Type B pancreatic cell (in vitro differentiated cells): Measurements from ENCODE around the gene VASN. TPM values are rescaled to one million over a fixed set of nuclear protein-coding genes. Genes with fewer than 3 reads are reported as not detected.
"Not testable (repeated sequence)": the region's sequence is repeated elsewhere in the genome, so short reads cannot be mapped to it uniquely, and the experiment has no call there.

Experiments
- DNase-seq: peaks from one replicate; pipeline ENCODE4 v3.0.0; 2021; ENCODE audit warnings: mixed read lengths; ENCODE audit not compliant: unreplicated experiment; ENCODE audit errors: extremely low spot score
- H3K27ac Mint-ChIP-seq: 2 replicates; pipeline ENCODE4 v1.8.0; 2021; ENCODE audit warnings: mild to moderate bottlenecking, mixed read lengths
- H3K27me3 Mint-ChIP-seq: 2 replicates; pipeline ENCODE4 v1.8.0; 2021; ENCODE audit warnings: mixed read lengths
- H3K36me3 Mint-ChIP-seq: 2 replicates; pipeline ENCODE4 v1.8.0; 2021; ENCODE audit warnings: mixed read lengths
- H3K4me1 Mint-ChIP-seq: one replicate; pipeline ENCODE4 v1.8.0; 2021; ENCODE audit warnings: mixed read lengths; ENCODE audit not compliant: unreplicated experiment
- H3K4me3 Mint-ChIP-seq: 2 replicates; pipeline ENCODE4 v1.8.0; 2021; ENCODE audit warnings: mild to moderate bottlenecking, mixed read lengths
- H3K9me3 Mint-ChIP-seq: 2 replicates; pipeline ENCODE4 v1.8.0; 2021; ENCODE audit warnings: mixed read lengths
- total RNA-seq: library from RNA; stranded (reverse); gene quantifications from 2 replicates; pipeline ENCODE4 v1.2.1, GENCODE V29; 2021; ENCODE audit warnings: low replicate concordance
- TF ChIP-seq, protein P1 (sequence below): fragments of 200-600 bp; sonication (generic); conservative IDR thresholded peaks from 2 replicates; pipeline ENCODE4 v1.5.0; 2021; ENCODE audit warnings: antibody characterized with exemption, mild to moderate bottlenecking

Gene VASN
- total RNA-seq, 1 donor from 2014 or later, result 29.0 TPM

DNA sequence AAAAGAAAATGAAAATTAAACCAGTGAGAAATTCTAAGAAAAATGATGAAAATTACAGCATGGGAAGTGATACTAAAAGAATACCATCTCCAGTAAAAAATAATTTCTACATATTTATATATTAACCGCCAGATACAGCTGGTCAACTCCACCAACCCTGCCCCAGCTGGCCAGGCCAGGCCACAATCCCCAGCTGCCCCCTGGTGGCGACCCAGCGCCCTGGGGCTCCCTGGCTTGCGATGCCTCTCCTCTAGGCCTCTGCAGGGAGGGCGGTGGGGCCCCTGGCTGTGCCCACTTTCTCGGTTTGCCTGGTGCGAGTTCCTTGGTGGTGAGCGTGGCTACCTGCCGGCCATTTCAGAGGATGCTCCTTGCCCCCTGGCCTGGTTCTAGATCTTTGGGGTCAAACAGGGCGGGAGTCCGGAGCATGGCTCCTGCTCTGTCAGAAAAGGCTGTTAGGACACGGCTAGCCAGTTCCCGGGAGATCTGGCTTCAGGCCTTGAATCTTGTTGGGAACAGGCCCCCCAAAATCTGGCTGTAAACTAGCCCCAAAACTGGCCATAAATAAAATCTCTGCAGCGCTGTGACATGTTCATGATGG is 41.3 kb upstream of the VASN start:
- Mint-ChIP-seq H3K9me3 (no peaks in the 10 kb centered on the region), H3K27me3 (no peaks in the 10 kb centered on the region), H3K36me3 (no peaks in the 10 kb centered on the region), H3K4me3 (no peak overlapping the region), H3K4me1 (peaks cover 14% of the 10 kb centered on the region), H3K27ac (peak overlapping the region; percentile 15)
- no peak for DNase-seq
- TF ChIP-seq, protein P1, sequence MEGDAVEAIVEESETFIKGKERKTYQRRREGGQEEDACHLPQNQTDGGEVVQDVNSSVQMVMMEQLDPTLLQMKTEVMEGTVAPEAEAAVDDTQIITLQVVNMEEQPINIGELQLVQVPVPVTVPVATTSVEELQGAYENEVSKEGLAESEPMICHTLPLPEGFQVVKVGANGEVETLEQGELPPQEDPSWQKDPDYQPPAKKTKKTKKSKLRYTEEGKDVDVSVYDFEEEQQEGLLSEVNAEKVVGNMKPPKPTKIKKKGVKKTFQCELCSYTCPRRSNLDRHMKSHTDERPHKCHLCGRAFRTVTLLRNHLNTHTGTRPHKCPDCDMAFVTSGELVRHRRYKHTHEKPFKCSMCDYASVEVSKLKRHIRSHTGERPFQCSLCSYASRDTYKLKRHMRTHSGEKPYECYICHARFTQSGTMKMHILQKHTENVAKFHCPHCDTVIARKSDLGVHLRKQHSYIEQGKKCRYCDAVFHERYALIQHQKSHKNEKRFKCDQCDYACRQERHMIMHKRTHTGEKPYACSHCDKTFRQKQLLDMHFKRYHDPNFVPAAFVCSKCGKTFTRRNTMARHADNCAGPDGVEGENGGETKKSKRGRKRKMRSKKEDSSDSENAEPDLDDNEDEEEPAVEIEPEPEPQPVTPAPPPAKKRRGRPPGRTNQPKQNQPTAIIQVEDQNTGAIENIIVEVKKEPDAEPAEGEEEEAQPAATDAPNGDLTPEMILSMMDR, result peak; percentile 96

DNA sequence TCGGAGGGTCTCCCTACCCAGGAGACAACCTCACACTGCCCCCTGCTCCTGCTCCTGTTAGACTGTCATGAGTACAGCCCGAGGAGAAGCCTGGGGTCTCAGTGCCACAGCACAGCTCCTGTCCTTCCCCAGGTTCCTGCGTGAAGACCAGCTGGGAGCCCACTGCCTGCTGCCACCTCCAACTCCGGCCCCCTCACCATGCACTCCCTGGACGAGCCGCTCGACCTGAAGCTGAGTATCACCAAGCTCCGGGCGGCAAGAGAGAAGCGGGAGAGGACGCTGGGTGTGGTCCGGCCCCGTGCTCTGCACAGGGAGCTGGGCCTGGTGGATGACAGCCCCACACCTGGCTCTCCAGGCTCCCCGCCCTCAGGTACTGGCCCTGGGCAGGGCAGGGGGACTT is 39.6 kb upstream of the VASN start:
- Mint-ChIP-seq H3K27me3 (no peaks in the 10 kb centered on the region), H3K27ac (no peak overlapping the region), H3K4me3 (no peak overlapping the region), H3K36me3 (no peaks in the 10 kb centered on the region), H3K9me3 (no peaks in the 10 kb centered on the region), H3K4me1 (peaks cover 14% of the 10 kb centered on the region)
- TF ChIP-seq, protein P1, result no peak
- DNase-seq, result no peak

DNA sequence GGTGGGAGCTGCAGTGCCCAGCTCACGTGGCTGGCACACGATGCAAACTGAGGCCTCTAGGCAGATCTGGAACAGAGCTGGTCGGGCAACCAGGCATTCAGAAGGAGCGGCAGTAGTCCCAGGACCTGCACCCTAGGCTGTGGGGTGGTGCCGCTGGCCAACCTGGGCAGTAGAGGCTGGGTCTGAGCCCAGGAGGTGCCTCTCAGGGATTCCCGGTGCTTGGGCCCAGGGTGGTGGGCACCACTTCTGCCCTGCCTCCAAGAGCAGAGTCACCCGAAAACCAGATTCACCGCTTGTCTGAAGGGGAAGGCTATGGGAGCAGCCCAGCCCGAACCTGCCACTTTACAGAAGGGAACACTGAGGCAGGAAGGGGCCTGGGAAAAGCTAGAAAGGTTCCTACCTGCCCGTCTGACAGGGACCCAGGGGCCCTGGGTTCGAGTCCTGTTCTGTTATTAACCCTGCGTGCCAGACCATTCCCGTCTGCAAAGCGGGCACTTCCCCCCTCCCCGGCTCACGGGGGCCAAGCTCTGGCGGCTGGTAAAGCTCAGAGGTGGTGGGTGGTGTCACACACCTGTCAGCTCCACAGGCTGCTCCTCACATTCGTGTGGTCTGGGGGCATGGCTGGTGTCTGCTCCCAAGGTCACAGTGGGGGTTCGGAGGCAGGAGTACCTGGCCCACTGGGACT is 38.9 kb upstream of the VASN start:
- DNase-seq, result no peak
- H3K36me3 Mint-ChIP-seq, result no peaks in the 10 kb centered on the region
- H3K27me3 Mint-ChIP-seq, result no peaks in the 10 kb centered on the region
- H3K4me3 Mint-ChIP-seq, result no peak overlapping the region
- peaks cover 14% of the 10 kb centered on the region for H3K4me1 Mint-ChIP-seq
- H3K9me3 Mint-ChIP-seq, result no peaks in the 10 kb centered on the region
- no peak overlapping the region for H3K27ac Mint-ChIP-seq
- TF ChIP-seq, protein P1, result no peak

DNA sequence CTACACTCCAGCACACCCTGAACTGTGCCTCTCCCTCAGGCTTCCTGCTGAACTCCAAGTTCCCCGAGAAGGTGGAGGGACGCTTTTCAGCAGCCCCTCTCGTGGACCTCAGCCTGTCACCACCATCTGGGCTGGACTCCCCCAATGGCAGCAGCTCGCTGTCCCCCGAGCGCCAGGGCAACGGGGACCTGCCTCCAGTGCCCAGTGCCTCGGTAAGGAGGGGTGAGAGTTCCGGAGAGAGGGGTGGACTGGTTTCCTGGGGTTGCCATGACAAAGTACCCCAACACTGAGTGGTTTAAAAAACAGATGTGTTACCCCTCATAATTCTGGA is 38.4 kb upstream of the VASN start:
- TF ChIP-seq, protein P1, result no peak
- no peak for DNase-seq
- Mint-ChIP-seq H3K4me3 (no peak overlapping the region), H3K27me3 (no peaks in the 10 kb centered on the region), H3K36me3 (no peaks in the 10 kb centered on the region), H3K27ac (no peak overlapping the region), H3K9me3 (no peaks in the 10 kb centered on the region), H3K4me1 (peaks cover 12% of the 10 kb centered on the region)

DNA sequence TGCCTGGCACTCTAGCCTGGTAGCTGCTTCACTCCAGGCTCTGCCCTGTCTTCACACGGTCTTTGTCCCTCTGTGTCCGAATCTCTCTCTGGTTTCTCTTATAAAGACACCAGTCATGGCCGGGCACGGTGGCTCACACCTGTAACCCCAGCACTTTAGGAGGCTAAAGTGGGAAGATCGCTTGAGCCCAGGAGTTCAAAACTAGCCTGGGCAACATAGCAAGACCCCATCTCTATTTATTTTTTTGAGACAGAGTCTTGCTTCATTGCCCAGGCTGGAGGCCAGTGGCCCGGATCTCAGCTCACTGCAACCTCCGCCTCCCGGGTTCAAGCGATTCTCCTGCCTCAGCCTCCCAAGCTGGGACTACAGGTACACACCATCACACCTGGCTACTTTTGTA is 37.9 kb upstream of the VASN start:
- H3K36me3 Mint-ChIP-seq, H3K27me3 Mint-ChIP-seq, DNase-seq, H3K4me3 Mint-ChIP-seq, H3K27ac Mint-ChIP-seq, H3K9me3 Mint-ChIP-seq: not testable (repeated sequence)
- peaks cover 10% of the 10 kb centered on the region for H3K4me1 Mint-ChIP-seq

DNA sequence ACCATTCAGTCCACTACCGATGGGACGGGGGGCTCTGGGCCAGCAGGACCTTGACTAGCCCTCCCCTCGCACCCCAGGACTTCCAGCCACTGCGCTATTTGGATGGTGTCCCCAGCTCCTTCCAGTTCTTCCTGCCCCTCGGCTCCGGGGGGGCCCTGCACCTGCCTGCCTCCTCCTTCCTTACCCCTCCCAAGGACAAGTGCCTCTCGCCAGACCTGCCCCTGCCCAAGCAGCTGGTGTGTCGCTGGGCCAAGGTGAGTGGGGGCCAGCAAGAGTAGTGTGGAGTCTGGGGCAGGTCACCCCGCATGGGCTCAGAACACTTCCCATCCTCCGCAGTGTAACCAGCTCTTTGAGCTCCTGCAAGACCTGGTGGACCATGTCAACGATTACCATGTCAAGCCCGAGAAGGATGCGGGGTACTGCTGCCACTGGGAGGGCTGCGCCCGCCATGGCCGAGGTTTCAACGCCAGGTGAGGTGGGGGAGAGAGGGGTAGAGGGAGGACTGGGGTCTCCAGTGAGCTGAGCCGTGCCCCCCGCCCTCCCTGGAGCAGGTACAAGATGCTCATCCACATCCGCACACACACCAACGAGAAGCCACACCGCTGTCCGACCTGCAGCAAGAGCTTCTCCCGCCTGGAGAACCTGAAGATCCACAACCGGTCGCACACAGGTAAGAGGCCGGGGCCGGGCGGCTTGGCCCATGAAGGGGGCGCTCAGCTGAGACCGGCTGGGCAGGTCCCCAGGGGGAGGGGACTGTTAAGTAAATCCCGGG is 36.7 kb upstream of the VASN start:
- Mint-ChIP-seq H3K36me3 (no peaks in the 10 kb centered on the region), H3K9me3 (no peaks in the 10 kb centered on the region), H3K27me3 (no peaks in the 10 kb centered on the region), H3K4me1 (peaks cover 6% of the 10 kb centered on the region), H3K27ac (no peak overlapping the region), H3K4me3 (no peak overlapping the region)
- DNase-seq, result no peak
- TF ChIP-seq, protein P1, result no peak
